ENCODE results near the gene DDO.
"Not testable (repeated sequence)": the region's sequence is repeated elsewhere in the genome, so short reads cannot be mapped to it uniquely, and the experiment has no call there.

The DDO gene, protein sequence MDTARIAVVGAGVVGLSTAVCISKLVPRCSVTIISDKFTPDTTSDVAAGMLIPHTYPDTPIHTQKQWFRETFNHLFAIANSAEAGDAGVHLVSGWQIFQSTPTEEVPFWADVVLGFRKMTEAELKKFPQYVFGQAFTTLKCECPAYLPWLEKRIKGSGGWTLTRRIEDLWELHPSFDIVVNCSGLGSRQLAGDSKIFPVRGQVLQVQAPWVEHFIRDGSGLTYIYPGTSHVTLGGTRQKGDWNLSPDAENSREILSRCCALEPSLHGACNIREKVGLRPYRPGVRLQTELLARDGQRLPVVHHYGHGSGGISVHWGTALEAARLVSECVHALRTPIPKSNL

DNA sequence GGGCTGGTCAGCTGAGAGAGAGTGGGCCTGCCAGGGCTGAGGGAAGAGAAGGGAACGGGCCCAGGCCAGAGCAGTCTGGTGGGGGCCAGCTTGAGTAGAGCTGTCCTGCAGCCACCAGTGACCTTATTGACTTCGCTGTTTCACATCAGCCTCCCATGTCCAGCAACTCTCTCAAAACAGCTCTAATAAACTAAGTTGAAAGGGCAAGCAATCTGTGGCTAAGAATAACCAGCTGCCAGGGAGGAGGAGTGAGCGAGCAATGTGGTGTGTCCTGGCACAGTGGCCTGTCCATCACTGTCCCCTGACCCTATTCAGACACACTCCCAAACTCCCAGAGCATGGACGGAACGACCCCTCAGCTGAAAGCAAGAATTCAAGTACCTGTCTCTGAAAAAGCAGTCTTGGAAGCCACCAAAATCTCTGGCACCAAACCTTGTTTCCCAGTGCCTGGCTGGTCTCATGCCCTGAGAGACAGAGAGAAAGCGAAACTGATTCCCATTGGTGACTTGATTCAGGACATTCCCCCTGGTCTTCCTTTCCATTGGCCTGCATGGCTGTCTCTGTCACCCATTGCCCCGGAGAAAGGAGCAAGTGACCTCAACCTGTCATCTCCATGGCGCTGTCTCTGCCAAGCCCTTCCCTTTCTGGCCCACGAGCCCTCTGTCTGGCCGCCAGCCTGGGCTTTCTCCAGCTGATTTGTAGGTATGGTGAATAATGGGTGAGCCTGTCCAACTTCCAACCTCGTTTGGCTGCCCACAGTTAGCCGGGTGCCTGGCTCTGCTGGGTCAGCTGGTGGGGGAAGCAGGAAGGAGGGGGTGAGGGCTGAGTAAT lies at the start of gene DDO:
TSS of gene DDO (minus strand) at position 490 of the 831 bp plus-strand sequence. CDS start 2,113 bp downstream, outside the sequence.
- DNase-seq (ENCODE audit: low spot score): no peak

DNA sequence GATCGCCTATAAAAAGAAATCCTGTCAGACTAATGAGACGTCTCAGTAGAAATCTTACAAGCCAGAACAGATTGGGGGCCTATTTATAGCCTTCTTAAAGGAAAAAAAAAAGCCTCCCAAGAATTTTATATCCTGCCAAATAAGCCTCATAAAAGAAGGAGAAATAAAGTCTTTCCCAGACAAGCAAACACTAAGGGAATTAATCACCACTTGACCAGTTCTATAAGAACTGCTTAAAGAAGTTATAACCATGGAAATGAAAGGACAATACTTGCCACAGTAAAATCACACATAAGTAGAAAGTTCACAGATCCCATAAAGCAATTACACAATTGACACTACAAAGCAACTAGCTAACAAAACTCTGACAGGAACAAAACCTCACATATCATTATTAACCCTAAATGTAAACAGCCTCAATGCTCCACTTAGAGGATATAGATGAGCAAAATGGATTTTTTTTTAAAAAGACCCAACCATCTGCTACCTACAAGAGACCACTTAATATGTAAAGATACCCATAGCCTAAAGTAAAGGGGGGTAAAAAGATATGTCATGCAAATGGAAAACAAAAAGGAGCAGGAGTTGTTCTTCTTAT lies 47.6 kb upstream of the DDO start:
- DNase-seq (ENCODE audit: low spot score): no peak

DNA sequence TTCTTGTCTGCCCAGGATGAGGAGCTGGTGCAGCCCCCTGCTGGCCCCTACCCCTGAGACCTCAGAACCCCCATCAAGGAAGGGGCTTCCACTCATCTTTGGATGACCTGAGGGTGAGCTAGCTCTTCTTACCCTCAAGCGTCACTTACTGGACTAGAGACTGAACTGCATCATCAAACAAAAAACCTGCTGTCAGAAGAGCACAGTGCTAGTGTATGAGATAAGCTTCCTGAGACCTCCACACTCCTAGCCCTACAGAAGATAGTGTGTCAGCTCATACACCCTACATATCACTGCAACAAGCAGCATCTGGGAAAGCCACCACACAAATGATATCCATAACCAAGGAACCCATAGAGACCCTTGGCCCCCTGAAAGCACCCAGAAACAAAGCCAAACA lies 46.0 kb upstream of the DDO start:
- no peak for DNase-seq (ENCODE audit: low spot score)

DNA sequence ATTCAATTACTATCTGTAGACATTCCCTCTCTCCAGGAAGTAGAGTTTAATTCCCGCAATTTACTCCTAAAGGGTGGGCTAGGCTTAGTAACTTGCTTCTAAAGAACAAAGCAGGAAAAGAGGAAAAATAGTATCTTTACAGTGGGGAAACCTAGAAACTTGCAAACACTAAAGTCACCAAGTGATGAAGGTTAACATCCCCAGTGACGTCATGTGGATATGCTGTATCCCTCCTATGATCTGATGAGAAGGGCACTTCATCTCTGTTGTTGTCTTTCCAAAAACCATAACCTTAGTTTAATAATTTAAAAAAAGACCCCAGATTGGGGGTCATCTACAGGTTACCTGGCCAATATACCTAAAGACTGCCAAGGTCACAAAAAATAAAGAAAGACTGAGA lies 43.8 kb upstream of the DDO start:
- no peak for DNase-seq (ENCODE audit: low spot score)

DNA sequence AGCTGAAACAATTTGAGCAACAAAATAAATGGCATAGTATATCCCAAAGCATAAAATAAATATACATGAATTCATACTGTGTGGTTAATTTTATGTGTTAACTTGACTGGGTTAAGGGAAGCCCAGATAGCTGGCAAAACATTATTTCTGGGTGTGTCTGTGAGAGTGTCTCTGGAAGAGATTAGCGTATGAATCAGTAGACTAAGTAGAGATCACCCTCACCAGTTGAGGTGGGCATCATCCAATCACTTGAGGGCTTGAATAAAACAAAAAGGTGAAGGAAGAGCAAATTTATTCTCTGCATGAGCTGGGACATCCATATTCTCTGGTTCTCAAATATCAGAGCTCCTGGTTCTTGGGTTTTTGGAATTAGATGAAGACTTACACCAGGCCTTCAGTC lies 43.1 kb upstream of the DDO start:
- DNase-seq (ENCODE audit: low spot score): no peak

DNA sequence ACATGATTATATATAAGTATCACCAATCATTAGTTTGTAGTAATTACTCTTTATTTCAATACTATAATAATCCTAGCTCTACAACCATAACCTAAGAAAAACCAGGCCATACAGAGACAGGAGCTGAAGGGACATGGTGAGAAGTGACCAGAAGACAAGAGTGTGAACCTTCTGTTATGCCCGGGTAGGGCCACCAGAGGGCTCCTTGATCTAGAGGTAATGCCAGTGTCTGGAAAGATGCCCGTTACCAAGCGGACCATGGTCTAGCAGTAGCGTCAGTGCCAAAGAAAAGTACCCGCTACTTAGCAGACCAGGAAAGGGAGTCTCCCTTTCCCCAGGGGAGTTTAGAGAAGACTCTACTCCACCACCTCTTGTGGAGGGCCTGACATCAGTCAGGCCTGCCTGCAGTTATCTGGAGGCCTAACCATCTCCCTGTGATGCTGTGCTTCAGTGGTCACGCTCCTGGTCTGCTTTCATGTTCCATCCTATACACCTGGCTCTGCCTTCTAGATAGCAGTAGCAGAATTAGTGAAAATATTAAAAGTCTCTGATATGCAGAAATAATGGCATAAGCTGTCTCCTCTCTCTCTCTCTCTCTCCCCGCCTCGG lies 42.3 kb upstream of the DDO start:
- not testable (repeated sequence) for DNase-seq (ENCODE audit: low spot score)

DNA sequence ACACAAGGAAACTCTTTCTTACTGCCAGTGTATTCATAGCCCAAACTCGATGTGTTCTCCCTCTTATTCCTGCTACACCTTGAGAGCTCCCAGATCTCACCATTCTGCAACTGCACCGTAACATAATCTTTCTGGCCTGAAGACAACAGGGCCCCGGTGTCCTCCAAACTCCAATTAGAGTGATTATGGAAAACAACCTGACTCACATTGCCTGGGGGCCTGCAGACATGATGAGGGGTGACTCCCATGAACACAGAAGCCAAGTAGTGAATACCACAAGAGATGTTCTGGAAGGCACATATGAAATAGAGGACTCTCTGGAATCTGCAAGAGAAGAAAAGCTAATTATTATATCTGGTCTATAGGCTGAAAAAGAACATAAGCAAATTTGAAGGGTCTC lies 41.3 kb upstream of the DDO start:
- no peak for DNase-seq (ENCODE audit: low spot score)

DNA sequence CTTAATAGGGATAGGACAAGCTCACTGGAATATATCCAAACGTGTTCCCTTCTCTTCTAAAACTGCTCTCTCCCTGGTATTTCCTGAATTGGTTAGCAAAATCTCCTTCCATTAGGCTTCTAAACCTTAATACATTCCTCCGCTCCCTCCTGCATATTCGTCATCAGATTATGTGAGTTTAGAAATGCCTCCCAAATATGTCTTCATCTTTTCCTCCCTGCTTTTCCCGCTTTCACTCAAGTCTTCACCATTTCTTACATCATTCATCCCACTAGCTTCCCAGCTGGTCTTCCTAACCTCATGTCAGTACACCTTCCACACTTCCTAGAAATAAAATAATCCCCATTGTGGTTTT lies 34.1 kb upstream of the DDO start:
- DNase-seq (ENCODE audit: low spot score): no peak

DNA sequence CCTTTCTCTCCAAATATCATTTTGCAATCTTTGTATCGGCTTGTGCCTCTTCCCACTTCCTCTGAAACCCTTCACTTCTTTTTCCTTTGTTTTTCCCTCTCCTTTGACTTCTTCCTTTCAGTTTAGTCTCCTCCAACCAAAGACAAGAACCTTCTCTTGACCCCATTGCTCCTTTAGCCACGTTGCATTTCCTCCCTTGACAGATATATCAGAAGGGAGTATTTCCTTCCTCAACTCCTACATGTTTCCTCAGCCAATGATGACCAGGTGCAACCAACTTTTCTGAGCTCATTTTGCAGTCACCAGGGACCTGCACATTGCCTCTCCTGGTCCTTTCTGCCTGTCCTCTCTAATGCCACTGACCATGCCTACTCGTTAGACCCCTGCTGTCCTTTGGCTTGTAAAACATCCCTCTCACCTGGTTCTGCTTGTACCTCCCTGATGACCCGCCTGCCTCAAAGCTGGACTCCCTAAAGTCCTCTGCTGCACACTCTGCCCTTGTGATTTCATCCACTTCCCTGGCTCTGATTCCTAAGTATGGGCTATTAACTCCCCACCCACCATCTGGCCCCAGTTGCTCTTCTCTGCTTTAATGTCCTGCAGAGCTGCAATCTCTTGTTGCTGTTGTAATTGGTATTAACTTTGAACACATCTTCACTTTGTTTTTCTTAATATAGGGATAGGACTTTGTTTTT lies 33.6 kb upstream of the DDO start:
- DNase-seq (ENCODE audit: low spot score): no peak

DNA sequence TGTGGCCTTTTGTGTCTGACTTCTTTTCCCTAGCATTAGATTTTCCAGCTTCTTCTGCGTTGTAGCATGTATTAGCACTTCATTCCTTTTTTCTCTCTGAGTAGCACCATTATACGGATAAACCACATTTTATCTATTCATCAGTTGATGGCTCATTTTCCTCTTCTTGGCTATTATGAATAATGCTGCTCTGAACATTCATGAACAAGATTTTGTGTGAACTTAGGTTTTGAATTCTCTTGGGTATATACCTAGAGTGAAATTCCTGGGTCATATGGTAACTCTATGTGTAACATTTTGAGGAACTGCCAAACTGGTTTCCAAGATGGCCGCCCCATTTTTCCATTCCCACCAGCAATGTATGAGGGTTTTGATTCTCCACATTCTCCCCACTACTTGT lies 32.4 kb upstream of the DDO start:
- no peak for DNase-seq (ENCODE audit: low spot score)

DNA sequence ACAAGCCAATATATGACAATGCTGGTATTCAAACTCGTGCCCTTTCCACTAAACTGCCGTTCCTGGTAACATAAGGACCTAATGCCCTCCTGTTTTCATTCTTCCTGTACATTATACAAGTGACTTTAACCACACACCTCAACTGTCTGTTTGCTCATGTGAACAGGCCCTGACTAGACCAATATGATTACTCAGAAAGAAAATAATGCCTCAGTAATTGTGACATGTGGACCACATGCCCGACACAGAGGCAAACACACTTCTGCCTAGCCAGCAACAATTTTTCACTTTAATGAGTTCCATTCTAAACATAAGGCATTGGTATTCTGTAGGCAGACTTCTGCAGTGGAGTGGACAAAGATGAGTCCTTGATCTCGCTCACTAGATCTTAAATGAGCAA lies 31.0 kb upstream of the DDO start:
- DNase-seq (ENCODE audit: low spot score): no peak

DNA sequence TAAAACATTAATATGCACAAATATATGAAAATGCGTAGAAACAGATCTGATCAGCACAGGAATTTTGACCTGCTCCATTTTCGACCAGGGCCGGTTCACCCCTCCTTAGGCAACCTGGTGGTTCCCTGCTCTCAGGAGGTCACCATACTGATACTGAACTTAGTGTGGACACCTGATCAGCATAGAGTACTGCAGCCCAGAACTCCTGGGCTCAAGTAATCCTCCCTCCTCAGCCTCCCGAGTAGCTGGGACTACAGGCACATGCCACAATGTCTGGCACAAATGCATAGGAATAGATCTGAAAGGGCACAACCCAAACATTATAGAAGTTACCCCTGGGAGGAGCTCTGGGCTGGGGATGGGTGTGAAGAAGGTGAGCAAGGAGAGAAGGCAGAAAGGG lies 24.7 kb upstream of the DDO start:
- DNase-seq (ENCODE audit: low spot score): no peak

DNA sequence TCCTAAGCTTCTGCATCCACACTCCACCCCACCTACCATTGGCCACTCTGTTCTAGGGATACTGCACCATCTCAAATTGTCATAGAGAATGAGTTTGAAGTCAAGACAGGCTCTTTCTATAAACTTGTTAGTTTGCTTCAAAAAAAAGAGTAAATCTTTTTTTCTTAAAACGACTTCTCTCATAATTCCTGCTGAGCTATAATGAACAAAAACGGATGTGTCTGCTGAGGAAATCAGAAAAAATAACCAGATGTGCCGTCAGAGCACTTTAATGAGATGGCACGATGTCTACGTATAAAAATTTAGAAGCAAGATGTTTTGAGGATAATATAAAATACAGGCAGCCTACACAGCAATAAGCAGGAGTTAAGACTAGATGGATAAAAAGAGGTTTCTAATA lies 24.0 kb upstream of the DDO start:
- DNase-seq (ENCODE audit: low spot score): no peak

DNA sequence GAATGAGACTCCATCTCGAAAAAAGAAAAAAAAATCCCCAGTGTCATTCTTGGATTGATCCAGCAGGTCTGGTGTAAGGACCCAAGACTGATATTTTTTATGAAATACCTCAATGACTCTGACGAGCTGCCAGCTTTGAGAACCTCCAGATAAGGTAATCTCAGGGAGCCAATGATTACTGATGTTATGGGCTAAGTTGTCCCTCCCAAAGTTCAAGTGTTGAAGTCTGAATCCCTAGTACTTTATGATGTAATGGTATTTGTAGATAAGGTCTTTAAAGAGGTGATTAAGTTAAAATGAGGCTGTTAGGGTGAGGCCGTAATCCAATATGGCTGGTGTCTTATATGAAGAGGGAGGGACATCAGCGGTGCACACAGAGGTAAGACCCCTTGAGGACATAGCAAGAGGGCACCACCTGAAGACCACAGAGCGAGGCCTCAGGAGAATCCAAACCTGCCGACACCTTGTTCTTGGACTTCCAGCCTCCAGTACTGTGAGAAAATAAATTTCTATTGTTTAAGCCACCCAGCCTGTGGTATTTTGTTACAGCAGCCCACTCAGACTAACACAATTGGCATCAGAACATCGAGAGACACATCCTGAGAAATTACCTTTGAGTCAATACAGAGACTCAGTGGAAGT lies 19.7 kb upstream of the DDO start:
- DNase-seq (ENCODE audit: low spot score): no peak

DNA sequence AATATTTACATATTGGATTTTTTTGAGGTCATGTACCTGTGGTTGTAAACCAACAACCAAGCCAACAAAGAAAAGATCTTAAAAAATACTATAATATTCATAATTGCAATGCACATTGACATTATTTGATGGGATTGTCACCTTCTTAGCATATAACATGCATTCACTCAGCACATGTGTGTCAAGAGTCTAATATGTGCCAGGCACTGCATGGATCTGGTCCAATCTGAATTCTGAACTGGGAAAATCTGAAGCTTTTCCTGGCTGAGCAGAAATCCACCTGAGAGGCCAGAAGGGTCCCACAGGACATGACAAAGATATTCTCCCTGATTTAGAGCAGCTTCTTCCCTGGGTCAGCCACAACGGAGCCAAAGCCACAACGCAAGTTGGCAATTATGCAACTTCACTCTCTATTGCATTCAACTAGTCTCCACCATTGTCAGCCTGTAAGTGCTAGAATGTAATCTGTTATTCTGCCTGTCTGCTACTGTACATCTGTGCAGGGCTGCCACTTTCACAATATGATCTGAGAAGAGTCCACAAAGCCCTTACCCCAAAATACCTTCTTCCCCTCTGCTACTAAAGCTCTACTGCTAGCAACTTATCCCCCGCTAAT lies 17.0 kb upstream of the DDO start:
- no peak for DNase-seq (ENCODE audit: low spot score)

DNA sequence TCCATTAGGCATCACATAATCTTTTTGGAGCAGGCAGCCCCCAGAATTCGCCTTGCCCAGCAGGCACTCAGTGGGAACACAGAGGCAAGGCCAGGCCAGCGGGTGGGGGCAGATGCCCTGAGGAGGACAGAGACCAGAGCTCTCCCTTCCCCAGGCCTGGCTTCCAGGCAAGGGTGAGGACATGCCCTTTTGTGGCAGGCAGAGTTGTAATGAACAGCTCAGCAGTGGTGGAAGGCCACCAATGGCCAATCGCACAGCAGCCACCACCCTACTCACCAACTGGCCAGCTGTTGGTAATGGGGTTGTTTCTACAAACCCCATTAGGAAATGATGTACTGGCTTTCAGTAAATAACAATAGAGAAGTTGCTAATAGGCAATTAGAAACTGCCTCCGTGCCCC lies 15.4 kb upstream of the DDO start:
- DNase-seq (ENCODE audit: low spot score): no peak

DNA sequence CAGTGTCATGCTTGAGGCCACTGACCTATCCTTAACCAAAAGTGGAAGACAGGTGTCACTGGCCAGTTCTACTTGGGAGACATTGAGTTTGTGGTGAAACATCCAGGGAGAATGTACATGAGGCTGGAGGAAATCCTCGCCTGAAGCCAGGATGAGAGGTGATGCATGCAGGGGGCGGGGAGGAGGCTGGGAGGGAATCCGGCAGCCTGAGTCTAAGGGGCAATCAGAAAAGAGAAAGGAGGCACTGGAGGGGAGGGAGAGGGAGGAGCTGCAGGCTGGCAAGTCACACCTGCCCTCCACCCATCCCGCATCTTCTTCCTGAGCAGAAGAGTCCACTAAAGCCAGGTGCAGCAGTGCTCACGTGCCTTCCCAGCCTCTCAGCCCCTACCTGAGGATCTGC lies 14.9 kb upstream of the DDO start:
- no peak for DNase-seq (ENCODE audit: low spot score)

DNA sequence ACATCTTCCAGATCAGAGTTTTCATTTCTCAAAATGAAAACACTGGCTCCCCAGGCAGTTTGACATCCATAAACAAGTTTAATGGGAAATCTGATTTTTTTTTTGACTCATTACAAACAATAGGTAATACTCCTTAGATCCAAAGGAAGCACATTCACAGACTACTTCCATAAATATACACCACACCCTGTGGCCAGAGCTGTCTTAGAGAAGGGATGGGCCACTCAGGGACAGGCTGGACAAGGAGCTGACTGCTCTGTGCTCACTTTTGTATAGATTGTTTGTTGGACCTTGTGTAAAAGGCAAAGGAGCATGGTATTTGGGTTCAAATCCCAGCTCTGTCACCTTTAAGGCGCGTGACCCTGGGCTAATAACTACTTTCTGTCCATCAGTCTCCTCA lies 12.8 kb upstream of the DDO start:
- DNase-seq (ENCODE audit: low spot score): no peak

DNA sequence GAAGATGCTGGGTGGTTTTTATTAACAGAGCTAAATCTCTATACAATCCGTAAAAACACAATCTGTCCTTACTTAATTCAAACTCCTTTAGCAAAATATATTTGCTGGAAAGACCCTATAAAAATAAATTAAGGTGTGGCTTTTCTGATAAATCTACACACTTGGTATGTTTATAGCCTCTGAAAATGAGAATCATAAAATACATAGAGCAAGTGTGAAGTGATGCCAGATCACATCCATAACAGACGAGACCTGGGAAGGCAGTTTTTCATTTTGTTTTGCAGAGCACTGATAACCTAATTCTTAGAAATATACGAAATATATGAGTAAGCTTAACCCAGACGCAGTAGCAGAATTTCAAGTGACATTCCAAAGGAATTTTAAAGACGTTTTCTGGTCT lies 10.4 kb upstream of the DDO start:
- DNase-seq (ENCODE audit: low spot score): no peak

DNA sequence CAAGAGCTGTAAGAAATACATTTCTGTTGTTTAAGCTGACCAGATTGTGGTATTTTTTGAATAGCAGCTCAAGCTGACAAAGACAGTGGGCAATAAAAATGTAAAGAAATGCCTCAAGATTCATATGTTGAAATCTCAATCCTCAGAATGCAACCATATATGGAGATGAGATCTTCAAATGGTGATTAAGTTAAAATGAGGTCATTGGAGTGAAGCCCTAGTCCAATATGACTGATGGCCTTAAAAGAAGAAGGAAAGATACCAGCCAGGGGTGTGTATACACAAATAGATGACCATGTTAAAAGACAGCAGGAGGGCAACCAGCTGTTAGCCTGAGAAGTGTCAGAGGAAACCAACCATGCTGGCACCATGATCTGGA lies 7.1 kb upstream of the DDO start:
- no peak for DNase-seq (ENCODE audit: low spot score)

DNA sequence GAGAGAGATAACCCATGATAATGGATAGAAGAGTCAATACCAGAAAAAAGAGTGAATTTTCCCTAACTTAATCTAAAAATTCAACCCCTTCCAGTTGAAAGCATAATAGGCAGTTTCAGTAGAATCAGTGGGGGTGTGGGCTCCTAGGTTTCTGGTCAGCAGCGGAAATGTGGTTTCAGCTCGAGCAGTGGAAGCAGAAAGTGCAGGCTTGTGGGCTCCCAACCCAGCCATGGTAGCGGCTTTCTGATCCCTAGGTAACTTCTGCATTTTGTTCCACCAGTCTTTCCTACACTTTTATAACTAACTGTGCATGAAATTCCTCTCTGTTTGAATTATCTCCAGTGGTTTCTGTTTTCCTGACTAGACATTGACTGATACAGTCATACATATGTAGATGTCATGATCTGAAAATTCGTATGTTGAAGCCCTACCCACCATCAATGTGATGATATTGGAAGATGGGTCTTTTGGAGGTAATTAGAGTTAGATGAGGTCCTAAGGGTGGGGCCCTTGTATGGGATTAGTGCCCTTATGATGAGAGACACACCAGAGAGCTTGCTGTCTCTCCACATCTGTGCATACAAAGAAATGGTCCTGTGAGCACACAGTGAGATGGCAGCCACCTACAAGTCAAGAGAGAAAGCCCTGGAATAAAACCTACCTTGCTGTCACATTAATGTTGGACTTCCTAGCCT lies 6.5 kb upstream of the DDO start:
- DNase-seq (ENCODE audit: low spot score): no peak
